Measurements from ENCODE around the gene TDG.

Gene TDG

GRCh38 chr12:103930034-103930786, 35.5 kb upstream of the TDG start, which contains the start of gene HSP90B1:
HSP90B1 (plus strand) TSS chr12:103930410; CDS start chr12:103930516, 106 bp downstream.
- peak; percentile 19; the same call in 1 of the 2 replicates for TF ChIP-seq TSHZ2 (CRISPR knock-in tag; IDR thresholded peaks at IDR 0.05)
- TF ChIP-seq ZNF565 (CRISPR knock-in tag; conservative IDR thresholded peaks at IDR 0.05; ENCODE audit: low read depth) = no peak
- peak; percentile 77; the same call in 1 of the 2 replicates for TF ChIP-seq PATZ1 (CRISPR knock-in tag; IDR thresholded peaks at IDR 0.05; ENCODE audit: borderline replicate concordance)
- peak; percentile 88 for ATAC-seq

- no peak for TF ChIP-seq CSRNP3 (CRISPR knock-in tag; IDR thresholded peaks at IDR 0.05)
- no peak for TF ChIP-seq BACH2 (CRISPR knock-in tag; IDR thresholded peaks at IDR 0.05; ENCODE audit: borderline replicate concordance)
- TF ChIP-seq CSDC2 (CRISPR knock-in tag; IDR thresholded peaks at IDR 0.05) = no peak
- no peak for TF ChIP-seq TOX (CRISPR knock-in tag; IDR thresholded peaks at IDR 0.05; ENCODE audit: borderline replicate concordance)
- no peak for TF ChIP-seq PATZ1 (CRISPR knock-in tag; IDR thresholded peaks at IDR 0.05; ENCODE audit: borderline replicate concordance)
- no peak for TF ChIP-seq ZNF565 (CRISPR knock-in tag; conservative IDR thresholded peaks at IDR 0.05; ENCODE audit: low read depth)
- TF ChIP-seq SNAI2 (CRISPR knock-in tag; IDR thresholded peaks at IDR 0.05) = no peak
- TF ChIP-seq ZFP3 (CRISPR knock-in tag; IDR thresholded peaks at IDR 0.05) = no peak
- no peak for TF ChIP-seq RARB (CRISPR knock-in tag; IDR thresholded peaks at IDR 0.05)
- TF ChIP-seq PPARA (CRISPR knock-in tag; IDR thresholded peaks at IDR 0.05; ENCODE audit: borderline replicate concordance) = no peak
- ATAC-seq = peak; percentile 8
These were observed 34.6 kb upstream of the TDG start for GRCh38 chr12:103930787-103931735.

GRCh38 chr12:103933237-103933636, 32.4 kb upstream of the TDG start:
- ATAC-seq = no peak
- no peak for TF ChIP-seq ARNTL (CRISPR knock-in tag; IDR thresholded peaks at IDR 0.05; ENCODE audit: borderline replicate concordance, low read depth)
- no peak for TF ChIP-seq PATZ1 (CRISPR knock-in tag; IDR thresholded peaks at IDR 0.05; ENCODE audit: borderline replicate concordance)
- no peak for TF ChIP-seq TSHZ2 (CRISPR knock-in tag; IDR thresholded peaks at IDR 0.05)
- TF ChIP-seq PPARA (CRISPR knock-in tag; IDR thresholded peaks at IDR 0.05; ENCODE audit: borderline replicate concordance) = no peak
- no peak for TF ChIP-seq SNAI2 (CRISPR knock-in tag; IDR thresholded peaks at IDR 0.05)
- no peak for TF ChIP-seq ZFP30 (CRISPR knock-in tag; IDR thresholded peaks at IDR 0.05)
- TF ChIP-seq ESRRG (CRISPR knock-in tag; IDR thresholded peaks at IDR 0.05) = no peak
- no peak for TF ChIP-seq POU6F1 (CRISPR knock-in tag; IDR thresholded peaks at IDR 0.05; ENCODE audit: borderline replicate concordance, low read depth)

All from SK-N-SH treated with all-trans-retinoic acid at 6 μM for 48 hours (cell line).